ENCODE measurements around the gene CRLF1. TPM values are rescaled to one million over a fixed set of nuclear protein-coding genes. Genes with fewer than 3 reads are reported as not detected.

CRLF1 gene
- total RNA-seq, 3 donors from 2014 or later (not counting 1 experiment from before 2014, with no cell fraction given): not detected

GRCh38 chr19:18587962-18588610 lies 18.5 kb downstream of the CRLF1 start:
- H3K9me3 Mint-ChIP-seq: no peaks in the 10 kb centered on the region
- no peaks in the 10 kb centered on the region for H3K36me3 Mint-ChIP-seq
- WGBS (ENCODE audit: insufficient coverage): 17% methylated on average over 16 of the region's 16 CpGs
- H3K4me3 ChIP-seq (ENCODE audit: low read length): peak overlapping the region; percentile 54
- no peaks in the 10 kb centered on the region for H3K27me3 ChIP-seq (ENCODE audit: control insufficient read depth, insufficient read depth, low read length)
- H3K4me3 Mint-ChIP-seq: peak overlapping the region; percentile 90
- DNase-seq (no peak), ATAC-seq (no peak)
- peak overlapping the region; percentile 86 to 88 for H3K27ac Mint-ChIP-seq
- intact Hi-C loops (cut with micrococcal nuclease): loop anchor here (2.0 to 5.0 kb wide), 4 partner anchors 17 to 331 kb away; partner anchors contain the start of genes COPE, DDX49, ELL and UBA52
- H3K36me3 ChIP-seq (ENCODE audit: control insufficient read depth, insufficient read depth, low read length): peaks cover 4% of the 10 kb centered on the region
- peaks cover 0 to 4% of the 10 kb centered on the region in 2 donors for H3K27me3 Mint-ChIP-seq (ENCODE audit: low read depth in 2 of 2)
- TF ChIP-seq CTCF (IDR thresholded peaks at IDR 0.05): no peak
- peak overlapping the region; percentile 77 for H3K27ac ChIP-seq (ENCODE audit: low read length)
- H3K9me3 ChIP-seq (ENCODE audit: control insufficient read depth, insufficient read depth, low read length): no peaks in the 10 kb centered on the region
- H3K4me1 ChIP-seq (ENCODE audit: control insufficient read depth, insufficient read depth, low read length): peaks cover 29% of the 10 kb centered on the region
- peaks cover 9 to 28% of the 10 kb centered on the region in 2 donors for H3K4me1 Mint-ChIP-seq

- Mint-ChIP-seq H3K36me3 (no peaks in the 10 kb centered on the region), H3K4me3 (peak overlapping the region; percentile 21), H3K4me1 (peaks cover 9 to 28% of the 10 kb centered on the region in 2 donors), H3K27ac (peak overlapping the region in 1 of 2 donors; percentile 86), H3K9me3 (no peaks in the 10 kb centered on the region), H3K27me3 (ENCODE audit: low read depth in 2 of 2) (peaks cover 0 to 4% of the 10 kb centered on the region in 2 donors)
- Histone ChIP-seq H3K36me3 (ENCODE audit: control insufficient read depth, insufficient read depth, low read length) (peaks cover 4% of the 10 kb centered on the region), H3K27me3 (ENCODE audit: control insufficient read depth, insufficient read depth, low read length) (no peaks in the 10 kb centered on the region), H3K4me1 (ENCODE audit: control insufficient read depth, insufficient read depth, low read length) (peaks cover 29% of the 10 kb centered on the region), H3K27ac (ENCODE audit: low read length) (peak overlapping the region; percentile 77), H3K9me3 (ENCODE audit: control insufficient read depth, insufficient read depth, low read length) (no peaks in the 10 kb centered on the region), H3K4me3 (ENCODE audit: low read length) (no peak overlapping the region)
- DNase-seq (peak in 1 of 2 donors; percentile 28), ATAC-seq (no peak)
- intact Hi-C loops (cut with micrococcal nuclease): loop anchor here (5.0 kb wide), 1 partner anchor 110 kb away; no protein-coding TSS in a partner anchor
- no peak for TF ChIP-seq CTCF (IDR thresholded peaks at IDR 0.05)
- 78% methylated on average over 10 of the region's 12 CpGs for WGBS (ENCODE audit: insufficient coverage)
These were observed 19.0 kb downstream of the CRLF1 start for GRCh38 chr19:18587561-18587960.

GRCh38 chr19:18586306-18586705 lies 20.3 kb downstream of the CRLF1 start:
- ATAC-seq (no peak), DNase-seq (no peak)
- no peaks in the 10 kb centered on the region for H3K9me3 Mint-ChIP-seq
- H3K27ac ChIP-seq (ENCODE audit: low read length): no peak overlapping the region
- H3K27me3 ChIP-seq (ENCODE audit: control insufficient read depth, insufficient read depth, low read length): no peaks in the 10 kb centered on the region
- H3K36me3 Mint-ChIP-seq: no peaks in the 10 kb centered on the region
- H3K27me3 Mint-ChIP-seq (ENCODE audit: low read depth in 2 of 2): peaks cover 0 to 4% of the 10 kb centered on the region in 2 donors
- peaks cover 4% of the 10 kb centered on the region for H3K36me3 ChIP-seq (ENCODE audit: control insufficient read depth, insufficient read depth, low read length)
- TF ChIP-seq CTCF (IDR thresholded peaks at IDR 0.05): no peak
- 25% methylated on average over 1 of the region's 2 CpGs for WGBS (ENCODE audit: insufficient coverage)
- no peak overlapping the region for H3K4me3 Mint-ChIP-seq
- intact Hi-C loops (cut with micrococcal nuclease): loop anchor here (5.0 kb wide), 1 partner anchor 109 kb away; no protein-coding TSS in a partner anchor
- H3K4me1 Mint-ChIP-seq: peaks cover 9 to 28% of the 10 kb centered on the region in 2 donors
- peaks cover 29% of the 10 kb centered on the region for H3K4me1 ChIP-seq (ENCODE audit: control insufficient read depth, insufficient read depth, low read length)
- H3K9me3 ChIP-seq (ENCODE audit: control insufficient read depth, insufficient read depth, low read length): no peaks in the 10 kb centered on the region
- H3K27ac Mint-ChIP-seq: no peak overlapping the region
- no peak overlapping the region for H3K4me3 ChIP-seq (ENCODE audit: low read length)

Data from natural killer cell (primary cell).